GM12878 (cell line): ENCODE results near the gene CHRNB2. TPM values are rescaled to one million over a fixed set of nuclear protein-coding genes. Genes with fewer than 3 reads are reported as not detected.
A peak's percentile ranks its signal among the peaks of the same experiment; 100 is the strongest.

Source experiments
- ATAC-seq: fragments of 200-7000 bp; cut with Tn5 transposase; 3 replicates; pipeline ENCODE4 v1.9.1; 2020; ENCODE audit warnings: mild to moderate bottlenecking, moderate library complexity
- BruUV-seq: library from RNA; stranded (reverse); fragments of 400-500 nt; replicated peaks from 2 replicates; lab custom pipeline; 2021; lab: Mats Ljungman, UMichigan
- CTCF ChIA-PET: fragments of 300-600 bp; sonication (Branson Sonifier 250); formaldehyde crosslinking; extraction: SDS; loops from one replicate; lab custom pipeline; 2021; ENCODE audit warnings: inconsistent platforms; lab: Yijun Ruan, JAX
- POLR2A ChIA-PET: fragments of 350-600 bp; formaldehyde crosslinking; extraction: SDS; loops from one replicate; lab custom pipeline; 2021; ENCODE audit warnings: inconsistent platforms; lab: Charles Lee
- RAD21 ChIA-PET: fragments of 300-600 bp; sonication (Branson Sonifier 250); formaldehyde crosslinking; loops from one replicate; lab custom pipeline; 2023; ENCODE audit warnings: antibody characterized with exemption; ENCODE audit not compliant: unreplicated experiment; lab: Charles Lee
- SMC1A ChIA-PET: fragments of 300-600 bp; sonication (Branson Sonifier 250); formaldehyde crosslinking; loops from one replicate; lab custom pipeline; 2023; ENCODE audit not compliant: unreplicated experiment, uncharacterized antibody; lab: Charles Lee
- DNase-seq: peaks from one replicate; pipeline ENCODE4 v3.0.0-alpha.2; 2011; ENCODE audit warnings: low read depth, low spot score
- FAIRE-seq: peaks from 3 replicates; lab custom pipeline; 2011; peaks lifted over from hg19 to GRCh38; lab: Jason Lieb, UNC
- H2AFZ ChIP-seq: 2 replicates; pipeline ENCODE4 v1.6.0; 2011; ENCODE audit warnings: low read depth, low read length, control low read depth; ENCODE audit not compliant: control insufficient read depth
- H3K27ac ChIP-seq: 2 replicates; pipeline ENCODE4 v1.5.1; 2011; ENCODE audit warnings: control low read depth; ENCODE audit not compliant: control insufficient read depth, insufficient read depth
- H3K27me3 ChIP-seq, 2 experiments: replicated peaks in 1 of 2; 2 replicates each; pipeline versions ENCODE4 v1.6.0 to v1.6.1; 2011; ENCODE audit warnings: low read length in 1 of 2; ENCODE audit not compliant: control insufficient read depth in 2 of 2, insufficient read depth in 2 of 2
- H3K36me3 ChIP-seq, 2 experiments: 2 replicates each; pipeline ENCODE4 v1.5.1; 2011; ENCODE audit warnings: low read length in 1 of 2; ENCODE audit not compliant: control insufficient read depth in 2 of 2, insufficient read depth in 2 of 2
- H3K4me1 ChIP-seq: 2 replicates; pipeline ENCODE4 v1.6.1; 2011; ENCODE audit warnings: mild to moderate bottlenecking, low read length, moderate library complexity, mixed read lengths; ENCODE audit not compliant: control insufficient read depth, insufficient read depth
- H3K4me2 ChIP-seq: 2 replicates; pipeline ENCODE4 v1.6.0; 2011; ENCODE audit warnings: control low read depth; ENCODE audit not compliant: control insufficient read depth, insufficient read depth
- H3K4me3 ChIP-seq: fragments of 200-600 bp; sonication (generic); 2 replicates; pipeline ENCODE4 v1.5.1; 2016
- H3K79me2 ChIP-seq: 2 replicates; pipeline ENCODE4 v1.6.0; 2011; ENCODE audit warnings: low read length; ENCODE audit not compliant: control insufficient read depth, insufficient read depth
- H3K9ac ChIP-seq: 2 replicates; pipeline ENCODE4 v1.8.0; 2011; ENCODE audit warnings: low read length, control low read depth, mixed read lengths; ENCODE audit not compliant: control insufficient read depth, insufficient read depth
- H3K9me3 ChIP-seq: replicated peaks from 3 replicates; pipeline ENCODE4 v1.5.1; 2011; ENCODE audit warnings: mild to moderate bottlenecking, low read length; ENCODE audit not compliant: control insufficient read depth, insufficient read depth
- H4K20me1 ChIP-seq: 2 replicates; pipeline ENCODE4 v1.6.0; 2011; ENCODE audit not compliant: control insufficient read depth, insufficient read depth
- CBX3 ChIP-seq: fragments of 200-600 bp; sonication (generic); IDR thresholded peaks from 2 replicates; pipeline ENCODE4 v1.6.1; 2016; ENCODE audit warnings: low read depth, borderline replicate concordance
- CREM ChIP-seq: IDR thresholded peaks from 2 replicates; pipeline ENCODE4 v1.6.1; 2014; ENCODE audit warnings: antibody characterized with exemption, low read depth
- IRF5 ChIP-seq: fragments of 450-650 bp; IDR thresholded peaks from 2 replicates; pipeline ENCODE4 v1.6.1; 2017; ENCODE audit warnings: borderline replicate concordance
- JUNB ChIP-seq: IDR thresholded peaks from 2 replicates; pipeline ENCODE4 v1.6.1; 2016; ENCODE audit warnings: antibody characterized with exemption, mild to moderate bottlenecking
- KAT2A ChIP-seq: conservative IDR thresholded peaks from 2 replicates; pipeline ENCODE4 v1.6.1; 2011; ENCODE audit warnings: low read depth, low read length; ENCODE audit not compliant: control insufficient read depth
- NR2F1 ChIP-seq: fragments of 450-650 bp; conservative IDR thresholded peaks from 2 replicates; pipeline ENCODE4 v1.6.1; 2017; ENCODE audit warnings: mild to moderate bottlenecking
- NRF1 ChIP-seq: conservative IDR thresholded peaks from 2 replicates; pipeline ENCODE4 v1.6.1; 2011; ENCODE audit warnings: mild to moderate bottlenecking, low read depth, low read length, improper control_type of control experiment
- PAX5 ChIP-seq: IDR thresholded peaks from 2 replicates; pipeline ENCODE4 v1.6.1; 2011; ENCODE audit warnings: low read depth, low read length, borderline replicate concordance
- PKNOX1 ChIP-seq: fragments of 450-650 bp; IDR thresholded peaks from 2 replicates; pipeline ENCODE4 v1.6.1; 2016; ENCODE audit warnings: mild to moderate bottlenecking
- POLR2AphosphoS5 ChIP-seq: IDR thresholded peaks from 2 replicates; pipeline ENCODE4 v1.6.1; 2011; ENCODE audit warnings: mild to moderate bottlenecking, low read length, inconsistent platforms
- RAD21 ChIP-seq: IDR thresholded peaks from 2 replicates; pipeline ENCODE4 v1.6.1; 2011; ENCODE audit warnings: mild to moderate bottlenecking, low read depth, low read length, moderate library complexity; ENCODE audit not compliant: insufficient read depth
- RFX5 ChIP-seq: IDR thresholded peaks from 2 replicates; pipeline ENCODE4 v1.6.1; 2011; ENCODE audit warnings: low read depth, low read length, improper control_type of control experiment
- RUNX3 ChIP-seq: IDR thresholded peaks from 2 replicates; pipeline ENCODE4 v1.6.1; 2012; ENCODE audit warnings: low read length, inconsistent platforms
- SMAD5 ChIP-seq: IDR thresholded peaks from 2 replicates; pipeline ENCODE4 v1.6.1; 2016; ENCODE audit warnings: antibody characterized with exemption, low read depth
- TARDBP ChIP-seq: IDR thresholded peaks from 2 replicates; pipeline ENCODE4 v1.6.1; 2016; ENCODE audit warnings: borderline replicate concordance
- TCF12 ChIP-seq: IDR thresholded peaks from 2 replicates; pipeline ENCODE4 v1.6.1; 2011; ENCODE audit warnings: low read depth, mild to moderate bottlenecking, low read length
- ZBED1 ChIP-seq: IDR thresholded peaks from 2 replicates; pipeline ENCODE4 v1.6.1; 2016; ENCODE audit warnings: borderline replicate concordance
- ZNF217 ChIP-seq: fragments of 450-650 bp; IDR thresholded peaks from 2 replicates; pipeline ENCODE4 v1.6.1; 2017; ENCODE audit warnings: antibody characterized with exemption, mild to moderate bottlenecking
- WGBS: methylation state at CpG from one replicate; pipeline ENCODE4 v1.1.6; 2016; ENCODE audit warnings: low lambda C conversion rate; ENCODE audit not compliant: insufficient replicate concordance, insufficient coverage; ENCODE audit errors: missing lambda C conversion rate; 5-methylcytosine and 5-hydroxymethylcytosine counted together
- in situ Hi-C: fragments of 300-500 bp; cut with MboI; formaldehyde crosslinking; loops from 9 replicates; pipeline ENCODE4 v1.14.3; 2018; ENCODE audit warnings: mixed read lengths
- intact Hi-C: fragments of 100-400 bp; cut with micrococcal nuclease; formaldehyde crosslinking; loops from one replicate; pipeline ENCODE4 v1.14.2; 2022; ENCODE audit not compliant: unreplicated experiment
- polyA plus RNA-seq, 11 experiments: library from polyadenylated mRNA; depleted of rRNA in 4 of 11; unstranded in 6 of 11; stranded (reverse) in 5 of 11; fragments of >200 nt; fragmentation: Nextera tagmentation in 4 of 11; fragmentation: Illumina TruSeq in 1 of 11; extraction: Ambion mirVana in 4 of 11; extraction: Trizol in 1 of 11; gene quantifications; 1 replicate in 1 of 11; 2 replicates in 10 of 11; pipeline versions ENCODE4 v1.2.1 to v1.2.3, GENCODE V29; 2011 to 2016; ENCODE audit warnings: inconsistent platforms in 2 of 11, missing spikeins in 2 of 11, low read depth in 1 of 11
- total RNA-seq, 4 experiments: library from RNA; depleted of rRNA in 3 of 4; stranded (reverse); fragments of >200 nt in 3 of 4; fragmentation: Illumina TruSeq in 1 of 4; extraction: Trizol in 1 of 4; gene quantifications; 2 replicates each; pipeline versions ENCODE4 v1.2.1 to v1.2.3, GENCODE V29; 2013 to 2021

CHRNB2 gene
- total and polyA plus RNA-seq, 10 of the 15 experiments (the other 5 are each of a cell fraction or from before 2014, with no cell fraction given), result 0.01 to 0.11 (median 0.03) TPM; not detected in 6

GRCh38 chr1:154583773-154584172 is 16.2 kb downstream of the CHRNB2 start:
- WGBS, result 78% methylated on average over 9 of the region's 9 CpGs
- H3K4me1 ChIP-seq, result peaks cover 12% of the 10 kb centered on the region

GRCh38 chr1:154584267-154584994 is 16.9 kb downstream of the CHRNB2 start:
- Histone ChIP-seq H3K4me3 (no peak overlapping the region), H2AFZ (no peak overlapping the region), H4K20me1 (peaks cover 9% of the 10 kb centered on the region; the same call in 1 of the 2 replicates), H3K4me1 (peaks cover 12% of the 10 kb centered on the region), H3K27me3 (no peaks in the 10 kb centered on the region), H3K4me2 (no peak overlapping the region), H3K79me2 (no peaks in the 10 kb centered on the region), H3K9me3 (no peaks in the 10 kb centered on the region), H3K27ac (no peak overlapping the region), H3K9ac (no peak overlapping the region), H3K36me3 (peaks cover 52 to 74% of the 10 kb centered on the region in 2 experiments)
- no TSS peak for BruUV-seq
- ChIA-PET POLR2A (no interaction called here), SMC1A (no interaction called here), CTCF (no interaction called here), RAD21 (interaction anchor here (1.5 kb wide), 1 partner anchor 25 kb away, joined by 4 read pairs; no protein-coding TSS in a partner anchor)
- FAIRE-seq (peak; percentile 7), DNase-seq (no peak), ATAC-seq (peak; percentile 40; the same call in 2 of the 3 replicates)
- WGBS, result 63% methylated on average over 9 of the region's 9 CpGs
- in situ Hi-C loops, result no loop called here
- intact Hi-C loops, result no loop called here
- no peak for TF ChIP-seq SMAD5
- TF ChIP-seq PAX5, result no peak
- no peak for TF ChIP-seq TARDBP
- no peak for TF ChIP-seq IRF5
- TF ChIP-seq RAD21, result peak; percentile 23; the same call in 1 of the 2 replicates
- TF ChIP-seq NRF1, result no peak
- TF ChIP-seq CREM, result no peak
- no peak for TF ChIP-seq ZNF217
- TF ChIP-seq TCF12, result no peak
- TF ChIP-seq PKNOX1, result no peak
- no peak for TF ChIP-seq KAT2A
- 0 out of 2 replicates have a peak, but pooled peaks have one; percentile 25 for TF ChIP-seq JUNB
- no peak for TF ChIP-seq ZBED1
- TF ChIP-seq RFX5, result no peak
- peak; percentile 31; the same call in 1 of the 2 replicates for TF ChIP-seq RUNX3

More at GRCh38 chr1:154583773-154584172, 16.2 kb downstream of the CHRNB2 start:
- ChIA-PET CTCF (interaction anchor here (0.7 kb wide), 1 partner anchor 223 kb away, joined by 3 read pairs; no protein-coding TSS in a partner anchor), POLR2A (no interaction called here), RAD21 (interaction anchor here (1.5 kb wide), 1 partner anchor 24 kb away, joined by 4 read pairs; no protein-coding TSS in a partner anchor), SMC1A (no interaction called here)
- no peaks in the 10 kb centered on the region for H3K79me2 ChIP-seq
- no peak overlapping the region for H3K9ac ChIP-seq
- no peak overlapping the region for H3K4me2 ChIP-seq
- no peak for DNase-seq
- H3K36me3 ChIP-seq, result peaks cover 51 to 67% of the 10 kb centered on the region in 2 experiments
- BruUV-seq, result no TSS peak
- TF ChIP-seq CBX3 (no peak), NR2F1 (no peak), POLR2AphosphoS5 (peak; percentile 26; the same call in 1 of the 2 replicates)
- peaks cover 9% of the 10 kb centered on the region; the same call in 1 of the 2 replicates for H4K20me1 ChIP-seq
- intact Hi-C loops, result no loop called here
- no peak for FAIRE-seq
- no peak for ATAC-seq
- H3K9me3 ChIP-seq, result no peaks in the 10 kb centered on the region
- H2AFZ ChIP-seq, result no peak overlapping the region
- no peak overlapping the region for H3K27ac ChIP-seq
- H3K27me3 ChIP-seq, result no peaks in the 10 kb centered on the region
- H3K4me3 ChIP-seq, result no peak overlapping the region
- in situ Hi-C loops, result no loop called here
